ENCODE data around the gene MRPL40.

- TF ChIP-seq CTCF (conservative IDR thresholded peaks at IDR 0.05; ENCODE audit: low read length), result no peak
- no peak for TF ChIP-seq EZH2phosphoT487 (IDR thresholded peaks at IDR 0.05; ENCODE audit: borderline replicate concordance)
Measured at GRCh38 chr22:19406281-19406811, 26.0 kb upstream of the MRPL40 start.

All from Loucy (cell line).